ENCODE results near the gene ZNF22. TPM values are rescaled to one million over a fixed set of nuclear protein-coding genes. Genes with fewer than 3 reads are reported as not detected.

The ZNF22 gene
- total and polyA plus RNA-seq, 2 of the 8 experiments (the other 6 are each of a cell fraction or from before 2014, with no cell fraction given), result 18.2 to 45.2 TPM

- Histone ChIP-seq H3K27me3 (replicated peaks in 1 of 4; ENCODE audit: control insufficient read depth in 3 of 4, extremely low read depth in 1 of 4, insufficient read depth in 3 of 4, low read length in 3 of 4) (peaks cover 0 to 6% (median 3%) of the 10 kb centered on the region in 4 experiments; a peak in 4 of 7 replicates), H4K91ac (replicated peaks; ENCODE audit: insufficient read length, low read length) (no peak overlapping the region), H3K9ac (replicated peaks in 1 of 4; ENCODE audit: extremely low read depth in 1 of 4, low read depth in 3 of 4, low read length in 3 of 4) (no peak overlapping the region; a peak in 1 of 7 replicates), H2BK15ac (ENCODE audit: low read length) (no peak overlapping the region), H3K36me3 (ENCODE audit: control insufficient read depth in 2 of 4, insufficient read depth in 4 of 4, low read length in 3 of 4) (no peaks in the 10 kb centered on the region), H2AK5ac (ENCODE audit: low read depth, low read length) (no peak overlapping the region), H3K18ac (ENCODE audit: extremely low read depth, low read length) (no peak overlapping the region), H2BK12ac (ENCODE audit: low read depth, low read length) (no peak overlapping the region), H3K23ac (ENCODE audit: insufficient read length) (no peak overlapping the region), H3K4me2 (ENCODE audit: insufficient read depth in 1 of 2, low read depth in 2 of 2, low read length in 2 of 2) (no peak overlapping the region), H3K9me3 (ENCODE audit: insufficient read depth in 2 of 2, low read depth in 1 of 2, low read length in 1 of 2) (no peaks in the 10 kb centered on the region), H3K79me1 (ENCODE audit: low read depth, low read length) (no peaks in the 10 kb centered on the region), H3K4me1 (replicated peaks in 1 of 4; ENCODE audit: control insufficient read depth in 3 of 4, insufficient read depth in 4 of 4, low read length in 3 of 4) (peaks cover 1 to 16% (median 6%) of the 10 kb centered on the region in 4 experiments; a peak in 6 of 7 replicates), H3K56ac (replicated peaks; ENCODE audit: insufficient read length, low read depth, low read length) (no peak overlapping the region), H3K79me2 (ENCODE audit: control insufficient read depth in 1 of 2, insufficient read depth in 2 of 2, low read length in 2 of 2) (no peaks in the 10 kb centered on the region), H3K23me2 (ENCODE audit: low read depth, low read length) (peaks cover 8% of the 10 kb centered on the region), H3K14ac (ENCODE audit: insufficient read length) (no peak overlapping the region), H2BK5ac (ENCODE audit: low read depth, low read length) (no peak overlapping the region), H3K27ac (ENCODE audit: low read depth, low read length) (no peak overlapping the region), H4K20me1 (replicated peaks in 1 of 2; ENCODE audit: control insufficient read depth in 1 of 2, insufficient read depth in 2 of 2, low read length in 2 of 2) (no peaks in the 10 kb centered on the region), H4K5ac (ENCODE audit: insufficient read length, low read depth, low read length) (no peak overlapping the region), H3K4ac (replicated peaks; ENCODE audit: insufficient read length, low read depth, low read length) (no peak overlapping the region), H2BK120ac (replicated peaks; ENCODE audit: low read depth, low read length) (no peak overlapping the region), H2AFZ (ENCODE audit: low read length) (no peak overlapping the region), H4K8ac (ENCODE audit: extremely low read depth, insufficient read depth, low read length) (no peak overlapping the region), H2BK20ac (ENCODE audit: low read length) (no peak overlapping the region), H3K4me3 (ENCODE audit: extremely low read depth in 1 of 4, insufficient read depth in 2 of 4, low read depth in 3 of 4, low read length in 4 of 4) (no peak overlapping the region)
- POLR2A ChIA-PET (ENCODE audit: partially characterized antibody), result no interaction called here
- FAIRE-seq, result no peak
- DNase-seq (ENCODE audit: low read depth in 1 of 2, low spot score in 2 of 2), result peak in 1 of 2 experiments; percentile 34
- CTCF ChIA-PET (ENCODE audit: partially characterized antibody), result interaction anchor here (0.6 to 13.4 kb wide), 4 partner anchors 9 to 41 kb away, joined by 5 to 143 read pairs (median 7); no protein-coding TSS in a partner anchor
- TF ChIP-seq POU5F1 (IDR thresholded peaks at IDR 0.05; ENCODE audit: low read depth, low read length), result no peak
- no peak for TF ChIP-seq CHD2 (IDR thresholded peaks at IDR 0.05; ENCODE audit: low read length)
- no peak for TF ChIP-seq TEAD4 (IDR thresholded peaks at IDR 0.05; ENCODE audit: low read depth, low read length)
- TF ChIP-seq HDAC2 (IDR thresholded peaks at IDR 0.05; ENCODE audit: borderline replicate concordance in 1 of 2, low read depth in 2 of 2, low read length in 2 of 2), result no peak
- no peak for TF ChIP-seq BACH1 (IDR thresholded peaks at IDR 0.05; ENCODE audit: low read length)
- WGBS, 2 experiments (ENCODE audit: extremely low coverage in 1 of 2, insufficient coverage in 1 of 2, insufficient read length in 1 of 2, insufficient replicate concordance in 2 of 2, low coverage in 1 of 2, low lambda C conversion rate in 2 of 2, missing lambda C conversion rate in 1 of 2), result 84% methylated on average over 8 of the region's 8 CpGs; no CpG with 5 or more reads in 1 of the 2 experiments
These were observed 45.2 kb upstream of the ZNF22 start for GRCh38 chr10:44955413-44956070.
